ENCODE measurements around the gene MPDU1. TPM values are rescaled to one million over a fixed set of nuclear protein-coding genes. Genes with fewer than 3 reads are reported as not detected.

The MPDU1 gene
- total and polyA plus RNA-seq, 2 of the 13 experiments (the other 11 are each of a cell fraction or from before 2014, with no cell fraction given): 112 to 167 TPM

GRCh38 chr17:7557775-7558543 is 25.7 kb upstream of the MPDU1 start (continued):
- no peak for TF ChIP-seq ZNF512B (CRISPR knock-in tag; IDR thresholded peaks at IDR 0.05; ENCODE audit: borderline replicate concordance)
- TF ChIP-seq, protein P1, sequence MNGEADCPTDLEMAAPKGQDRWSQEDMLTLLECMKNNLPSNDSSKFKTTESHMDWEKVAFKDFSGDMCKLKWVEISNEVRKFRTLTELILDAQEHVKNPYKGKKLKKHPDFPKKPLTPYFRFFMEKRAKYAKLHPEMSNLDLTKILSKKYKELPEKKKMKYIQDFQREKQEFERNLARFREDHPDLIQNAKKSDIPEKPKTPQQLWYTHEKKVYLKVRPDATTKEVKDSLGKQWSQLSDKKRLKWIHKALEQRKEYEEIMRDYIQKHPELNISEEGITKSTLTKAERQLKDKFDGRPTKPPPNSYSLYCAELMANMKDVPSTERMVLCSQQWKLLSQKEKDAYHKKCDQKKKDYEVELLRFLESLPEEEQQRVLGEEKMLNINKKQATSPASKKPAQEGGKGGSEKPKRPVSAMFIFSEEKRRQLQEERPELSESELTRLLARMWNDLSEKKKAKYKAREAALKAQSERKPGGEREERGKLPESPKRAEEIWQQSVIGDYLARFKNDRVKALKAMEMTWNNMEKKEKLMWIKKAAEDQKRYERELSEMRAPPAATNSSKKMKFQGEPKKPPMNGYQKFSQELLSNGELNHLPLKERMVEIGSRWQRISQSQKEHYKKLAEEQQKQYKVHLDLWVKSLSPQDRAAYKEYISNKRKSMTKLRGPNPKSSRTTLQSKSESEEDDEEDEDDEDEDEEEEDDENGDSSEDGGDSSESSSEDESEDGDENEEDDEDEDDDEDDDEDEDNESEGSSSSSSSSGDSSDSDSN (CRISPR knock-in tag; IDR thresholded peaks at IDR 0.05): peak; percentile 64; the same call in 1 of the 2 replicates
- 0 out of 2 replicates have a peak, but pooled peaks have one; percentile 47 for TF ChIP-seq ZNF350 (CRISPR knock-in tag; IDR thresholded peaks at IDR 0.05; ENCODE audit: borderline replicate concordance, low read depth)
- TF ChIP-seq ZNF567 (CRISPR knock-in tag; IDR thresholded peaks at IDR 0.05; ENCODE audit: borderline replicate concordance): no peak
- no peak for TF ChIP-seq ZNF772 (CRISPR knock-in tag; IDR thresholded peaks at IDR 0.05)
- no peak for TF ChIP-seq ZNF180 (CRISPR knock-in tag; IDR thresholded peaks at IDR 0.05; ENCODE audit: borderline replicate concordance, low read depth)
- TF ChIP-seq SMAD9 (CRISPR knock-in tag; IDR thresholded peaks at IDR 0.05): no peak
- 0 out of 2 replicates have a peak, but pooled peaks have one; percentile 17 for TF ChIP-seq ZNF768 (CRISPR knock-in tag; IDR thresholded peaks at IDR 0.05)
- no peak for TF ChIP-seq ZFYVE20 (CRISPR knock-in tag; IDR thresholded peaks at IDR 0.05; ENCODE audit: borderline replicate concordance, low read depth)
- TF ChIP-seq PAXIP1 (CRISPR knock-in tag; conservative IDR thresholded peaks at IDR 0.05): peak; percentile 39
- TF ChIP-seq PHF8 (CRISPR knock-in tag; IDR thresholded peaks at IDR 0.05): peak; percentile 64
- TF ChIP-seq THAP8 (CRISPR knock-in tag; IDR thresholded peaks at IDR 0.05; ENCODE audit: borderline replicate concordance): no peak
- 0 out of 2 replicates have a peak, but pooled peaks have one; percentile 26 for TF ChIP-seq ZNF225 (CRISPR knock-in tag; IDR thresholded peaks at IDR 0.05)
- TF ChIP-seq SRSF1 (optimal IDR thresholded peaks at IDR 0.05; ENCODE audit: low read depth, low read length): peak; percentile 11
- no peak; the same call in 1 of the 2 replicates for TF ChIP-seq NRL (CRISPR knock-in tag; IDR thresholded peaks at IDR 0.05; ENCODE audit: borderline replicate concordance)
- TF ChIP-seq DNMT3B (CRISPR knock-in tag; conservative IDR thresholded peaks at IDR 0.05): no peak
- no peak for TF ChIP-seq ZNF782 (CRISPR knock-in tag; IDR thresholded peaks at IDR 0.05; ENCODE audit: borderline replicate concordance)
- no peak for TF ChIP-seq LBX2 (CRISPR knock-in tag; IDR thresholded peaks at IDR 0.05; ENCODE audit: borderline replicate concordance)
- TF ChIP-seq GATAD2A (CRISPR knock-in tag; IDR thresholded peaks at IDR 0.05): peak; percentile 61; the same call in 1 of the 2 replicates

Measured in HepG2 (cell line).